T-cell (primary cell): ENCODE results near the gene EVC. TPM values are rescaled to one million over a fixed set of nuclear protein-coding genes. Genes with fewer than 3 reads are reported as not detected.

Experiments used
- ATAC-seq, 4 experiments: fragments of 200-7000 bp in 3 of 4; fragments of 150-1000 bp in 1 of 4; cut with Tn5 transposase; replicated peaks in 1 of 4; 1 replicate in 3 of 4; 2 replicates in 1 of 4; pipeline ENCODE4 v1.10.0; 2021; ENCODE audit warnings: moderate library complexity in 3 of 4, mild to moderate bottlenecking in 2 of 4, moderate number of reproducible peaks in 1 of 4
- CTCF ChIA-PET, 2 donors: fragments of 300-600 bp; sonication (Branson Sonifier 250); formaldehyde crosslinking; loops; one replicate each; lab custom pipeline; 2022; ENCODE audit warnings: antibody characterized with exemption in 2 of 2; lab: Charles Lee
- POLR2A ChIA-PET, 2 donors: fragments of 300-600 bp; sonication (Branson Sonifier 250); formaldehyde crosslinking; loops; one replicate each; lab custom pipeline; 2022; ENCODE audit warnings: antibody characterized with exemption in 2 of 2; lab: Charles Lee
- DNase-seq, 35 experiments: peaks; one replicate each; pipeline versions ENCODE4 v3.0.0 to v3.0.0-alpha.2; 2013 to 2023
- H3K27ac ChIP-seq: one replicate; pipeline ENCODE4 v1.5.1; 2013; ENCODE audit warnings: low read length
- H3K27me3 ChIP-seq, 2 experiments: replicated peaks in 1 of 2; 1 replicate in 1 of 2; 2 replicates in 1 of 2; pipeline versions ENCODE4 v1.6.1 to v1.7.0; 2013; ENCODE audit warnings: low read length in 1 of 2, mixed read lengths in 1 of 2; ENCODE audit not compliant: control insufficient read depth in 2 of 2, insufficient read depth in 2 of 2; ENCODE audit errors: extremely low read depth in 1 of 2
- H3K36me3 ChIP-seq, 2 donors: 1 replicate in 1 of 2; 2 replicates in 1 of 2; pipeline versions ENCODE4 v1.6.1 to v1.7.0; 2013; ENCODE audit warnings: low read length in 1 of 2; ENCODE audit not compliant: control insufficient read depth in 2 of 2, insufficient read depth in 1 of 2; ENCODE audit errors: extremely low read depth in 1 of 2
- H3K4me1 ChIP-seq, 2 experiments: 1 replicate in 1 of 2; 2 replicates in 1 of 2; pipeline versions ENCODE4 v1.6.1 to v1.7.0; 2013; ENCODE audit warnings: low read length in 2 of 2, mixed read lengths in 1 of 2; ENCODE audit not compliant: insufficient read depth in 2 of 2, control insufficient read depth in 1 of 2; ENCODE audit errors: extremely low read depth in 1 of 2
- H3K4me3 ChIP-seq, 2 donors: 1 replicate in 1 of 2; 2 replicates in 1 of 2; pipeline versions ENCODE4 v1.5.1 to v1.7.0; 2013; ENCODE audit warnings: mild to moderate bottlenecking in 2 of 2, low read length in 1 of 2, moderate library complexity in 1 of 2; ENCODE audit not compliant: control insufficient read depth in 1 of 2; ENCODE audit errors: extremely low read depth in 1 of 2
- H3K9me3 ChIP-seq: 2 replicates; pipeline ENCODE4 v1.7.0; 2013
- H3K27ac Mint-ChIP-seq, 2 donors: one replicate each; pipeline ENCODE4 v1.8.0; 2020 to 2021; ENCODE audit warnings: mild to moderate bottlenecking in 2 of 2, mixed read lengths in 2 of 2
- H3K27me3 Mint-ChIP-seq, 2 donors: one replicate each; pipeline ENCODE4 v1.8.0; 2021 to 2022; ENCODE audit warnings: mixed read lengths in 2 of 2
- H3K36me3 Mint-ChIP-seq: one replicate; pipeline ENCODE4 v1.8.0; 2021; ENCODE audit warnings: mixed read lengths
- H3K4me1 Mint-ChIP-seq, 3 donors: one replicate each; pipeline ENCODE4 v1.8.0; 2020 to 2022; ENCODE audit warnings: mixed read lengths in 3 of 3, mild to moderate bottlenecking in 1 of 3
- H3K4me3 Mint-ChIP-seq, 3 donors: one replicate each; pipeline ENCODE4 v1.8.0; 2020 to 2022; ENCODE audit warnings: mild to moderate bottlenecking in 3 of 3, mixed read lengths in 3 of 3, moderate library complexity in 3 of 3
- H3K9me3 Mint-ChIP-seq, 3 donors: one replicate each; pipeline ENCODE4 v1.8.0; 2020 to 2022; ENCODE audit warnings: mixed read lengths in 3 of 3
- WGBS: methylation state at CpG from one replicate; pipeline ENCODE4 v1.1.5; 2013; ENCODE audit warnings: missing lambda C conversion rate; ENCODE audit not compliant: insufficient coverage; 5-methylcytosine and 5-hydroxymethylcytosine counted together
- total RNA-seq, 35 experiments: library from RNA in 6 of 35; stranded (reverse) in 6 of 35; fragments of 120-200 nt in 1 of 35; gene quantifications; one replicate each; pipeline versions ENCODE4 v1.2.1 to v1.2.4 and lab custom pipeline; 2013 to 2026

The EVC gene
- total RNA-seq, 5 donors from 2014 or later (not counting 1 experiment from before 2014, with no cell fraction given) = 0.40 to 3.6 (median 1.6) TPM

GRCh38 chr4:5774416-5775036 lies 63.5 kb downstream of the EVC start:
- no peaks in the 10 kb centered on the region for H3K27me3 Mint-ChIP-seq
- Histone ChIP-seq H3K36me3 (no peaks in the 10 kb centered on the region), H3K9me3 (no peaks in the 10 kb centered on the region), H3K27ac (no peak overlapping the region), H3K4me1 (no peaks in the 10 kb centered on the region), H3K4me3 (no peak overlapping the region), H3K27me3 (peaks cover 0 to 7% of the 10 kb centered on the region in 2 experiments)
- POLR2A ChIA-PET = no interaction called here
- H3K4me3 Mint-ChIP-seq = no peak overlapping the region
- peaks cover 10 to 22% (median 12%) of the 10 kb centered on the region in 3 donors for H3K9me3 Mint-ChIP-seq
- whole genome bisulfite sequencing = 100% methylated on average over 1 of the region's 2 CpGs
- ATAC-seq (no peak), DNase-seq (no peak)
- no peak overlapping the region for H3K27ac Mint-ChIP-seq
- CTCF ChIA-PET = no interaction called here
- H3K4me1 Mint-ChIP-seq = no peaks in the 10 kb centered on the region
- no peaks in the 10 kb centered on the region for H3K36me3 Mint-ChIP-seq

GRCh38 chr4:5776510-5776909 lies 65.5 kb downstream of the EVC start:
- CTCF ChIA-PET = no interaction called here
- Mint-ChIP-seq H3K36me3 (no peaks in the 10 kb centered on the region), H3K27me3 (no peaks in the 10 kb centered on the region), H3K27ac (no peak overlapping the region), H3K4me3 (no peak overlapping the region), H3K9me3 (peaks cover 10 to 18% (median 12%) of the 10 kb centered on the region in 3 donors), H3K4me1 (no peaks in the 10 kb centered on the region)
- Histone ChIP-seq H3K27me3 (peaks cover 0 to 2% of the 10 kb centered on the region in 2 experiments), H3K27ac (no peak overlapping the region), H3K9me3 (no peaks in the 10 kb centered on the region), H3K4me1 (no peaks in the 10 kb centered on the region), H3K36me3 (no peaks in the 10 kb centered on the region), H3K4me3 (no peak overlapping the region)
- POLR2A ChIA-PET = interaction anchor here in 1 of 2 donors (0.7 kb wide), 1 partner anchor 734 kb away, joined by 3 read pairs; no protein-coding TSS in a partner anchor
- 83% methylated on average over 1 of the region's 1 CpG for WGBS
- ATAC-seq (no peak), DNase-seq (no peak)

DNA sequence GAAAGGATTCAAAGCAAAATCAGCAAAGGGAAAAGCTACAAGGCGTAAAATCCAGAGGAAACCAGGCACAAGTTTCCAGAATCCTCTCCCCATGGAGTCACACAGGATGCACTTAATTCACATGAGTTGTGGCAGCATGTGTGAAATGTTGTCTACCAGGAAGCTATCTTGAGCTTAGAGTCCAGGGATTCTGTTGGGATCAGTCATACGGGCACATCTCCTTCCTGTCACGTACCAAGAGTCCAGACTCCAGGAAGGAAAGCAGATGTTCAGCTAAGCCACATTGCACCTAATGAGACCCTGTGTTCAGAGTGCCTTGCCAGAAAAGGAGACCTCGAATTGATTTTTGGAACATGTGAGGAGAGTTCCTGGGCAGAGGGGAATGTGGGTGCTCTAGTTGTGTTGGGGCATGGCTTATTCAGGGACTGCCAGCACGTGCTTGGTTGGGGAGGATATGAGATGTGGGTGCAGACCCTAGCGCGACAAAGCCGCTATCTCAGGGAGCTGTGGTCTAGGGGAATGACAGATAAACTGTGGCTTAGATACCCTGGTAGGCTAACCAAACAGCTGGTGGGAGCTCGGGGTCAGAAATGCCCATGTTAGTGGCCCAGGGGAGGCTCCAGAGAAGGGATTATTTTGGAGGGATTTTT lies 70.0 kb downstream of the EVC start:
- H3K9me3 ChIP-seq = no peaks in the 10 kb centered on the region
- H3K4me3 ChIP-seq = no peak overlapping the region
- no peaks in the 10 kb centered on the region for H3K36me3 ChIP-seq
- DNase-seq = no peak
- Mint-ChIP-seq H3K27ac (no peak overlapping the region), H3K36me3 (no peaks in the 10 kb centered on the region), H3K9me3 (peaks cover 6 to 13% (median 9%) of the 10 kb centered on the region in 3 donors), H3K4me1 (no peaks in the 10 kb centered on the region), H3K4me3 (no peak overlapping the region), H3K27me3 (peaks cover 0 to 2% of the 10 kb centered on the region in 2 donors)
- no peak for ATAC-seq
- ChIA-PET POLR2A (no interaction called here), CTCF (no interaction called here)
- peaks cover 0 to 7% of the 10 kb centered on the region in 2 experiments for H3K27me3 ChIP-seq
- WGBS = 81% methylated on average over 7 of the region's 9 CpGs
- H3K27ac ChIP-seq = no peak overlapping the region
- no peaks in the 10 kb centered on the region for H3K4me1 ChIP-seq

- CTCF ChIA-PET = no interaction called here
- Histone ChIP-seq H3K36me3 (no peaks in the 10 kb centered on the region), H3K27ac (no peak overlapping the region), H3K9me3 (no peaks in the 10 kb centered on the region), H3K4me3 (no peak overlapping the region), H3K4me1 (no peaks in the 10 kb centered on the region), H3K27me3 (peaks cover 0 to 7% of the 10 kb centered on the region in 2 experiments)
- DNase-seq (no peak), ATAC-seq (no peak)
- Mint-ChIP-seq H3K4me3 (no peak overlapping the region), H3K9me3 (peaks cover under 1 to 7% (median 1%) of the 10 kb centered on the region in 3 donors), H3K27ac (no peak overlapping the region), H3K27me3 (peaks cover 0 to 2% of the 10 kb centered on the region in 2 donors), H3K36me3 (no peaks in the 10 kb centered on the region), H3K4me1 (no peaks in the 10 kb centered on the region)
- POLR2A ChIA-PET = no interaction called here
- no CpG with 5 or more reads among the region's 3 CpGs for WGBS
Measured at GRCh38 chr4:5781691-5782090, 70.7 kb downstream of the EVC start.

GRCh38 chr4:5782829-5783476 lies 72.0 kb downstream of the EVC start:
- CTCF ChIA-PET = interaction anchor here in 1 of 2 donors (0.6 kb wide), 1 partner anchor 1288 kb away, joined by 6 read pairs; no protein-coding TSS in a partner anchor
- no peak overlapping the region for H3K27ac Mint-ChIP-seq

GRCh38 chr4:5783486-5783885 lies 72.5 kb downstream of the EVC start:
- Histone ChIP-seq H3K4me1 (no peaks in the 10 kb centered on the region), H3K27me3 (peaks cover 0 to 7% of the 10 kb centered on the region in 2 experiments), H3K36me3 (no peaks in the 10 kb centered on the region), H3K4me3 (no peak overlapping the region), H3K27ac (no peak overlapping the region), H3K9me3 (no peaks in the 10 kb centered on the region)
- 82% methylated on average over 12 of the region's 14 CpGs for WGBS
- Mint-ChIP-seq H3K9me3 (no peaks in the 10 kb centered on the region), H3K4me3 (no peak overlapping the region), H3K27ac (no peak overlapping the region), H3K36me3 (no peaks in the 10 kb centered on the region), H3K27me3 (peaks cover 0 to 4% of the 10 kb centered on the region in 2 donors), H3K4me1 (no peaks in the 10 kb centered on the region)
- DNase-seq (no peak), ATAC-seq (no peak)
- CTCF ChIA-PET = no interaction called here
- POLR2A ChIA-PET = no interaction called here

More at GRCh38 chr4:5782829-5783476, 72.0 kb downstream of the EVC start:
- Histone ChIP-seq H3K27ac (no peak overlapping the region), H3K4me3 (no peak overlapping the region), H3K9me3 (no peaks in the 10 kb centered on the region), H3K4me1 (no peaks in the 10 kb centered on the region), H3K36me3 (no peaks in the 10 kb centered on the region), H3K27me3 (peaks cover 0 to 7% of the 10 kb centered on the region in 2 experiments)
- Mint-ChIP-seq H3K9me3 (no peaks in the 10 kb centered on the region), H3K27me3 (peaks cover 0 to 3% of the 10 kb centered on the region in 2 donors), H3K36me3 (no peaks in the 10 kb centered on the region), H3K4me1 (no peaks in the 10 kb centered on the region), H3K4me3 (no peak overlapping the region)
- DNase-seq = no peak
- POLR2A ChIA-PET = no interaction called here
- no peak for ATAC-seq
- WGBS = 89% methylated on average over 6 of the region's 6 CpGs
